Loucy (cell line): ENCODE results near the gene MAPK8IP2.

Experiments
- CTCF ChIP-seq: fragments of 200-600 bp; sonication (generic); conservative IDR thresholded peaks from 2 replicates; pipeline ENCODE4 v1.5.1; 2014; ENCODE audit warnings: mild to moderate bottlenecking, antibody characterized with exemption, low read length
- EZH2phosphoT487 ChIP-seq: fragments of 200-600 bp; IDR thresholded peaks from 2 replicates; pipeline ENCODE4 v1.6.1; 2018; ENCODE audit warnings: antibody characterized with exemption, mild to moderate bottlenecking, moderate library complexity, borderline replicate concordance

GRCh38 chr22:50569896-50570535, 30.6 kb upstream of the MAPK8IP2 start:
- TF ChIP-seq CTCF (no peak), EZH2phosphoT487 (no peak)
